Brain pericyte (primary cell): ENCODE results near the gene PREX1.
A peak's percentile ranks its signal among the peaks of the same experiment; 100 is the strongest.

Experiments used
- DNase-seq: peaks from one replicate; pipeline ENCODE4 v3.0.0-alpha.2; 2012; ENCODE audit warnings: low read depth, low spot score

Gene PREX1

DNA sequence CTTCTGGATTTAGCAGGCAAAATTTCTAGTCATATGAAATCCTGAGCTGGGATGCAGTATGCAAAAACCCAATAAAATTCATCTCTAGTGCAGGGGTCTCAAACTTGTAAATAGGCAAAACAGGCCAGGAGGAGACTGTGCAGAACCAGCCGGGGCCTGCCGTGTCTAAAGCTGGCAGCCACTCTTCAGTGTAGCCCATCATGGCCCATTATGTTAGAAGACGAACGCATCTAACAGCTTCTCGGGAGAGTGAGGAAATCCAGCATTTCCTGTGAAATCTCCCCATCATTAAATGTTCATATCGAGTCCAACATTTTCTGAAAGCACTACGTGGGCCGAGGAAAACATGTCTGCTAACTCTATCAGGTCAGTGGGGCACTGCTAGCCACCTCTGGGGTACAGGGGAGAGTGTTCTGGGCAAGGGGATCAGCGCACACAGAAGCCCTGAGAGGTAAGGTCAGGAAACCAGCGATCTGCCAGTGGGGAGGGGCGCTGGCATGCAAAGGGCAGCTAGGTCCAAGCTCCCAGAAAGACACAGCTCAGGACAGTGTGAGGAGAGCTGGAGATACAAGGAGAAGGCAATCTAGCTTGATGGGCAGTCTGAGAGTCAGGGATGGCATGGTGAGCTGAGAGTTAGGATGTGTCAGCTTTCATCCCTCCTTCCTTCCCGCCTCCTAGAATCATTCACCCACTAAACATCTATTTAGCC, 144.2 kb downstream of the PREX1 start:
- DNase-seq, result no peak

DNA sequence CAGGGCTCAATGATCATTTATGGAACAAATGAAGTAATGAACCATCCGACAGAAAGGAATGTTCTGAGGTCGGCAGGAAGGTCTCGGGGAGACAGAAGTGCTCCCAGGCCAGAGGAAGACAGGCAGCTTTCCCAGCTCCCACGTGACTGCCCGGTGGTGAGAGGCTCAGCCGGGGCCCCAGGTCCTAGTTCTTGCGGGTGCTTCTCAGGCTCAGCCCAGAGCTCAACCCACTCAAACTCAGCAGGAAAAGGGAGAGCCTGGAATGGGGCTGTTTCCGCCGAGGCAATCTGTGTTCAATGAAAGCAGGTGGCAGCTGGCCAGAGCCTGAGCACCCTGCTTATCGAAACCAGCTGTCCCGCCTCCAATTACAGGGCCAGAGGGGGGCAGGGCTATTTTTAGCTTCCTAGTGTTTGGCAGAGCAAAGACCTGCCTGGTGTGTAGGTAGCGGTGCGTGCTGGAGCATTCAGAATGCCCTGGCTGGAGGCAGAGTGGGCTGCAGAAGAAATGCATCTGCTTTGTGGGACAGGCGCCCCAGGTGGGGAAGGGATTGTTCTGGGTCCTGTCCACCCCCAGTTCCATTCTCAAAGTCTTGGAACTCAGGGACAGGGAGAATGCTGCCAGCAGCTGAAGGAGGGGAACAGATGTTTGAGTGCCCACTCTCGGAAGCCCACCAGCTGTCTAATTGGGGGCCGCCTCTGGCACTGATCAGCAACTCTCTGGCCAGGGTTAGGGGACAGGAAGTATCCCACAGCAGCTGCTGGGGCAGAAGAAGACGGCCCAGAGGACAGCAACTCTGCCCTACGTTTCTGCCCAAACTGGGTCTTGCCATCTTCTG, 145.1 kb downstream of the PREX1 start:
- peak; percentile 92 for DNase-seq

DNA sequence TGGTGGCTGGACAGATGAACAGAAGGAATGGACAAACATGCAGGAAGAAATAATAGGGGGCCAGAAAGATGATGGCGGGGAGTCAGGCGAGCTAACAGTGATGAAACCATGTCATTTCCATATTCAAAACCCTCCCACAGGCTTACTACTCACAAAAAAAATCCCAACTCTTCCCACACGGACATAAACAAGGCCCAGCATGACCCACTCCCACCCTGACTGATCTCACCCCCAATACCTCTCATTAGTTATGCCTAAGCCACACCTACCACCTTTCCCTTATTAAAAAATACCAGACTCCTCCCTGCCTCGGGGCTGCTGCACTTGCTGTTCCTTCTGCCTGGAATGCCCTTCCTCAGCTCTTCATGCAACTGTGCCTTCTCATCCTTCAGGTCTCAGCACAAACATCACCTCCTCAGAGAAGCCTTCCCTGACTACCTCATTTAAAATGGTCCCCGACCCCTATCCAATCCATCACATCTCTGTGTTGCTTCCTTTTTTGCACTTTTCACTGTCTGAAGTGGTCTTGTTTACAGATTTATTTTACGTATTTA, 145.8 kb downstream of the PREX1 start:
- DNase-seq, result no peak

DNA sequence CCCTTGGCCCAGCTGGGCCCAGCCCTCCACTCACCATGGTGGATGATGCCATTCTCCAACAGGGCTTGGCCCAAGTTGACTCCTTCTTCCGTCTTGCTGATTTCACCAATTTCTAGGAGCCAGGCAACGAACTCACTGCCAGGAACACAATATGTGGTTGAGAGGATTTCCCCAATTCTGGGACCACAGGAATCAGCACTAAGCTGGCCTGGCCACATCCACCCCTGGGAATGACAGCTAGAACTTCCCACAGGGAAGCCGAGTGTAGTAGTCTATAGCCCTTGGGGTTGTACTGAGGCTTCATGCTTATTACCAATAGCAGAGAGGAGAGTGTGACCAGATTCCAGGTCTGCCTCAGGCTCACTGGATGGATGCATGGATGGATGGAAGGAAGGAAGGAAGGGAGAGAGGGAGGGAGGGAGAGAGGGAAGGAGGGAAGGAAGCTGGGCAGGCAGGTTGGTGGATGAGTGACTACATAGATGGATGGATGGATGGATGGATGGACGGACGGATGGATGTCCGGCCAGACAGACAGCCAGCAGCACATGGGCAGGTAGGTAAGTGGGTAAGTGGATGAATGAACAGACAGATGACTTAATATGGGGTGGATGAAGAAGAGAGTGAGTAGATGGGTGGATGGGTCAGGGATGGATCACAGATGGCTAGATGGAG, 146.5 kb downstream of the PREX1 start:
- DNase-seq, result no peak

DNA sequence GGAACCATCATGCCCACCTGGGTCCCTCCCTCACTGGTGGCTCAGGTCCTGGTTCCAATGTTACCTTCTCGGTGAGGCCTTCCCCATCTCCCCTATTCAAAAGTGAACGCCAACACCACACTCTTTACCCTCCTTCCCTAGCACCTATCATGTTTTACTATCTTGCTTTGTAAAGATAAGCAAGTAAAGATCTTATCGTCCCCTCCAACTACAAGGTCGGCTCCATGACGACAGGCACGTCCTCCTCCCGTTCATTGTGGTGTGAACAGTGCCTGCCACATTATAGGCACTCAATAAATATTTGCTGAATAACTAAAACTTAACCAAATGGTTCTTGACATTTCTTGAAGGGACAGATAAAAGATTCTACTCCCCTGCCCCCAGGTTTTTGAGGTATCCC, 147.1 kb downstream of the PREX1 start:
- no peak for DNase-seq

DNA sequence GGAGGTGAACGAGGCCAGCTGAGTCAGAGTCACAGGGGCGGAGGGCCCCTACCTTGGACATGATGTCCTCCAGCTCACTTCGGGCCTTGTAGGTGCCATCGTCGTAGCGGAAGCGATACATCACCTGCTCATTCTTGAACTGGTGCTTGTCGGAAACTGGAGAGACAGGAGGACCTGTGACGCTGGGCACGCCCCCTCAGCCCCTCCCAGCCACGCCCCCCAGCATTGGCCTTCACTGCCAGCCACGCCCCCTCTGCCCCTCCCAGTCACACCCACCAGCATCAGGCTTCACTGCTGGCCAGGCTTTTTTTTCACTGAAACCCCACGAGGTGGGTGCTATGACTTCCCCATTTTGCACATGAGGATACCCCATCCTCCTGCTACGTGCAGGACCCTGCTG, 148.2 kb downstream of the PREX1 start:
- DNase-seq, result no peak

DNA sequence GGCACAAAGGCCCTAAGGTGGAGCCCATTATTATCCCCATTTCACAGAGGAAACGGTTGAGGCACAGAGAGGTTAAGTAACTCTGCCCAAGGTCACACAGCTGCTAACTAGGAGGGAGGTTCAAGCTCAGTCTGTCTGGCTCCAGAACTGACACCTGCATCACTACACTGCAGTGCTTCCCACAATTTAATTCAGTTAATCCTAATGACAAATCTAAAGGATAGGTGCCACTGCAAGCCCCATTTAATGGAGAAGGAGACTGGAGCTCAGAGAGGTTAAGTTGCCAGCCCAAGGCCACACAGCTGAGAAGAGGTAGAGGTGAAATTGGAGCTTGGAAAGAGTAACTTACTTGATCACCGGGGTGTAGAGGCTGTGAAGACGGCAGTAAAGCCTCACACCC, 148.8 kb downstream of the PREX1 start:
- no peak for DNase-seq

DNA sequence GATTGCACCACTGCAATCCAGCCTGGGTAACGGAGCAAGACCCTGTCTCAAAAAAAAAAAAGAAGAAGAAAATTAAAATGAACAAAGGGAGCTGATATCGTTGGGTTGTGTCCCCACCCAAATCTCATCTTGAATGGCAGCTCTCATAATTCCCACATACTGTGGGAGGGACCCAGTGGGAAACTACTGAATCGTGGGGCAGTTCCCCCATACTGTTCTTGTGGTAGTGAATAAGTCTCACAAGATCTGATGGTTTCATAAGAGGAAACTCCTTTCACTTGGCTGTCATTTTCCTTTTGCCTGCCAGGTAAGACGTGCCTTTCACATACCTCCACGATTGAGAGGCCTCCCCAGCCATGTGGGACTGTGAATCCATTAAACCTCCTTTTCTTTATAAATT, 149.4 kb downstream of the PREX1 start:
- DNase-seq, result no peak

DNA sequence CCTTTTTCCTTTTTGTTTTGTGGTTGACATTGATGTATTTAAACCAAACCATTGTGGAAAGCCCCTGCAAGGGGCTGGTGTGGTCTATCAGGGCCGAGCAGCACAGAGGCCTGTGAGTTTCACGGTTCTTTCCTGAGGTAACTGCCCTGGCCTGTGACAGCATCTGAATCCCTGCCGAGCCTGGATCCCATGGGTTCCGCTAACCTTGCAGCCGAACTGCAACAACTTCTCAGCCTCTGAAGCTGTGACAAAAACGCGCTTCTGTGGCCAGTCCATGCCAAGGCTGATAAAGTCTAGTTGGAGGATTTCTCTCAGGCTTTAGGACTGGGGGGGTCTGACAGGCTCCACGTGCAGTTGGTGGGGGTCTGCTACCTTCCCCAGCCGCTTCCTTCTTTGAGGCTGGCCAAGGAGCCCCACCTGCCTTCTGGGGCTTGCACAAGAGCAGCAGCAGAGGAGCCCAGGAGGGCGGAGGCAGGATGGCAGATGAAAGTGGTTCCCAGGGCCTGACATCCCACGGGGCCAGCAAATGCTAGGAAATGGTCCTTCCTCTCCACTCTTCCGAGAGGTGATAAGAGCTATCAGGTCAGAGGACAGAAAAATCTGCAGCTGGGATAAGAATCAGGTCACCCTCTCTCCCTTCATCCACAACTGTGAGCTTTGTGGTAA, 150.9 kb downstream of the PREX1 start:
- no peak for DNase-seq

DNA sequence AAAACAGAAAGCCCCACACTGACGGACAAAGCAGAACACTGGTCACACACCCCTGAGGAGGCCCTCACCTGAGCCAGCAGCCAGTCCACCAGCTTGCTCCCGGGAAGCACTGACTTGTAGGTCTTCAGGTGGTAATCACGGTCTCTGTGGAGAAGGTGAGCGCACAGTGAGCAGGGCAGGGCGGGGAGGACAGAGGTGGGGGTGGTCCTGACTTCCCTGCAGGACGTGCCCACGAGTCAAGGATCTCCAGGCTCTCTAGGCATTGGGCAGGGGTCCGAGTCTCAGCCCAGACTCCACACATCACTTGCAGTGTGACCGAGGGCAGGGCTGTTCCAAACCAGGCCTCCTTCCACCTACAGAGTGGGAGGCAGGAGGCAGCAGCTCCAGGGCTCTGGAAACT, 151.7 kb downstream of the PREX1 start:
- no peak for DNase-seq

DNA sequence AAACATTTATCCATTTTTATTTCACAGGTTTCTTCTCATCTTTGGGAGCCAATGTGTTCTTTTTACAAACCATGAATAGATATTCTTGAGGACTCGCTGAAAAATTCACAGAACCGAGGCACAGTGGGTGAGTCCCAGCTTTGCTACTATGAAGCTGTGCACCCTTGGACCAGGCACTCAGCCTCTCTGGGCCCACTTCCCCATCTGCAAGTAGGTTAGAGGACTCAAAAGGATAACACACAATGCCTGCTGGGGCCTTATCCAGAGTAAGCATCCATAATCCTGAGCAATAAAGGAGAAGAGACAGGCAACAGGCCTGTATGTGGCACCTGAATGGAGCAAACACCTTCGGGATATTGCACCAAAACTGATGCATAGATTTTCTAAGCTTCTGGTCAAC, 153.3 kb downstream of the PREX1 start:
- no peak for DNase-seq

DNA sequence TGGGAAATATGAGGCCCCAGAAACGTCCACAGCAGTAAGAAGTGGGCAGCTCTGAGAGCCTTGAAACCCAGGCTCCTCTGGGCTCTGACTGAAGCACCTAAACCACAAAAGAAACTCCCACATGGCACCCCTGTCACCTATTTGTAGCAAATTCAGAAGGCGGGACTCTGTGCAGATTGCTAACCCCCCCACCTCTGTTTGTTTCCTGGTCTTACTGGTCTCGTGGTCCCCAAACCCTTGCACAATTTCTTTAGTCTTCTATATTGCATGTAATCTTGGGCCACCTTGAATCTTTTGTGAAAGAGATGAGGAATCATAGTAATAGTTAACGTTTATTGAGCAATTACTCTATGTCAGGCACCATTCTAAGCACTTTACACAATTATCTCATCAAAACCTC, 154.3 kb downstream of the PREX1 start:
- no peak for DNase-seq

DNA sequence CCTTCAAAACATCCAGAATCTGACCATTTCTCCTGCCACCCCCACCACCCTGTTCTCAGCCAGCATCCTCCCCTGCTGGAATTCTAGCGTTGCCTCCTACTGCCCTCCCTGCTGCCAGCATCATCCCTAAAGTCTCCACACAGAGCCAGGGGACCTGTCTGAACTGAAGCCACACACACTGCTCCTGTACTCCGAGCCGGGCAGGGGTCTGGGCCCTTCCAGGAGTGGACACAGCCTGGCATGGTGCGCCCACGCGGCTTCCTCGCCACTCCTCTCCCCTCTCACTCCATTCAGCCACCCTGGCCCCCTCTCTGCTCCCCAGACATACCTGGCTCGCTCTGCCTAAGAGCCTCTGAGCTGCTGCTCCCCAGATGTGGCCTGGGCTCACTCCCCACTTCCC, 155.5 kb downstream of the PREX1 start:
- no peak for DNase-seq

DNA sequence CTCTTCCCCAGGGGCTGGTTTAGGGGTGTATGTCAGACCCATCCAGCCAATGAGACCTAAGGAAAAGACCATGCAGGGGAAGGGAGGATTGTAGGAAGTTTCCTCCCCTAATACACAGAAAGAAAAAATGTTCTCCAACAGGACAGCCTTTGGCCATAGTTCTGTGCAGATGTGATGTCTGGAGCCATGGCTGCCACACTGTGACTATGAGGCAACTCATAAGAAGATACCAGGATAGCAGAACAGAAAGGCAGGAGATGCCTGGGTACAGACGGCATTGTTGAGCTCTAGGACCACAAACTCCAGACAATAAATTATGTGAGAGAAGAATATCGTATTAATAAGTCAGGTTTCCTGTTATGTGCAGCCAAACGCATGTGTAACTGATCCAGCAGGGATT, 156.7 kb downstream of the PREX1 start:
- no peak for DNase-seq

DNA sequence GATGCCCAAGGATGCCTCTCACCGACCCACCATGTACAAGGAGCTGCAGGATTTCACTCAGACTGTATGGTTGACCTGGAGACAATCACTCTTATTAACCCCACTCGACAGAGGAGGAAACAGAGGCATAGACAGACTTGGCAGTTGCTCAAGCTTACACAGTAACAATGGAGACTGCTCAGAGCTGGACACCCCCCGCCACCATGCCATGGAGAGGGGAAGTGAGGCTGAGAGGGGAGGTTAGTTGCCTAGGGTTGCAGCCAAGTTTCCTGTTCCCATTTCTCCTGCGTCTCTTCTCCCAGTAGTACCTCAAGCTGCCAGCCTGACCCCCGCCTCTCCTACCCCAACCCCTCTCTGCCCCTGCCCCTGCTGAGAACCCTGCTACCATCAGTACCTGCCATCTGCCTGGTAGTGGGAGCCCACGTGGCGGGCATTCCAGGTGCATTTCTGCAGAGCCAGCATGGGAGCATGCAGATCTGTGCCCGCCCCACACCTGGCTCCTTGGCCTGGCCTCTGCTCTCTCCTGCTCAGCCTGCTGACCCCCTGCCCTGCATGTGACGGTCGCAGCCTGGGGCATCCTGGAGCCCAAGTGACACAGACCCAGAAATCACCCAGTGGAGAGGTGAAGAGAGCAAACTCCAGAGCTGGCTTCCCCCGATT, 157.7 kb downstream of the PREX1 start:
- DNase-seq, result no peak

DNA sequence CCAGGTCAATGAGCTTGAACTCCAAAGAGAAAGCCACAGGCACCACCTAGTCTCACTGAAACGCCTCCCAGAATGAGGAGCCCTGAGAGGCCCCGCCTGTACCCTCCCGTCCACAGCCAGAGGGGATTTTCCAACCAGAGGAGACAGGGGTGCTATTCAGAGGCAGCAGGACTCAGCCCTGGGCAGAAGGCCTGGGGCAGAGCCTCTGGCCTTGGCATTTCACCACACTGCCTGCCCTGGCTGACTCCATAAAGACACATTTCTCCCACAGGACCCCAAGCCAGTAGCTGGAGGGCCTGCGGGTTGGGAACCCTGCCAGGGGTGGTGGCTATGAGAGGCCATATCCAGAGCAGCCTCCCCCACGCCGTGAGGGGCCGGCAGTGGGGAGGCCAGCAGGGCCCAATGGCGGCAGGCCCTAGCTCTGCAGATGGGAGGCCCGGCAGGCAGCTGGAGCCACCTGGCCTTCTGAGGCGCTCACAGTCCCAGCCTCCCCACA, 159.3 kb downstream of the PREX1 start:
- peak; percentile 42 for DNase-seq

DNA sequence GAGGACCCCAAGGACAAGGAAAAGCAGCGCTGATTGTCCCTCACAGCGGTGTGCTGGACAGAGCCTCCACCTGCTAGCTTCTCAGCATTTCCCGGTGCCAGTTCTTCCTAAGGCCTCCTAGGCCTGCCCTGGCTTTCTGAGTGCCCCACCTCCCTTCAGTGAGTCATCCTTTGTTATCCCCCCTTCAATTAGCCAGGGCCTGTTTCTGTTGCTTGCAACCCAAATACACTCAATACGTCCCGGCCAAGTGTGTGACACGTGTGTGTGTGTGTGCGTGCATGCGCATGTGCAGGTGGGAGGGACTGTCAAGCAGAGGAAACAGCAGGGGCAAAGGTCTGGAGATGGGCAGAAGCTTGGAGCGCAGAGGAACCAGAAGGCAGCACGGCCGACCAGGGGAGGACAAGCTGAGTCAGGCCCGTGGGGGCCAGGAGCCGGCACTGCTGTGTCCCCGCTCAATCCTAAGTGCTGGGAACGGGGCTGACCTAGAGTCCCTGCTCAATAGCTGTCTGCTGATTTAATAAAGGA, 159.8 kb downstream of the PREX1 start:
- no peak for DNase-seq

DNA sequence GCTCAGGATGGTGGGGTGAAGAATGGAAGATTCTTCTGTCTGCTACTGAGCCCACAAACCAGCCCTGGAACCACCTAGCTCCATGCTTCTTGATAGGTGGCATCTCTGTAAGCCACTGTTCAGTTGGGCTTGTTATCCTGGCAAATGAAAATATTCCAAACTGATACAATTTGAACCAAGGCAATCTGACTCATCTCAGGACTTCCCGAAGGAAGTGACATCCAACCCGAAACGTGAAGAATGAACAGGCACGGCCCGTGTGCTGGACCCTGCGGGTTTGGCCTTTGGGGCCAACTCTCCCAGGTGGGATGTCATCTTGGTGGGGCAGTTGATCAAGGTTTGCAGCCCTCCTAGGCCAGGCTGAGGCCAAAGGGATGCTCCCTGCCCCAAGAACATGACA, 160.3 kb downstream of the PREX1 start:
- DNase-seq, result no peak

DNA sequence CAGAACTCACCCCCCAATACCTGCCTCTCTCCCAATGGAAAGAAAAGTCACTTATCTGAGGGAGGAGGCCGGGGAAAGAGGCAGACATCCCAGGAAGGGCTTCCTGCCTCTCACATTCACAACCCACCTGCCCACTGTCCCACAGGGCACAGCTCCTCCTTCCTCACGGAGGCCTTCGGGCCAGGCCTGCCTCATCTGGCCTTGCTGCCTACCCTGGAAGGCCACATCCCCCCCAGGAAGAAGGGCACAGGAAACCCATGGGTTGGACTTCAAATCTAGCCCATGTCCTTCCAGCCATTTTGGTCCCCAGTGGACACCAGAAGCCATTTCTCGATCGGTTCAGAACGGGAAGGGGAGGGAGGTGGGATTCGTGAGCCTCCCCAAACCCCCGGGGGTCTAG, 162.0 kb downstream of the PREX1 start:
- no peak for DNase-seq

DNA sequence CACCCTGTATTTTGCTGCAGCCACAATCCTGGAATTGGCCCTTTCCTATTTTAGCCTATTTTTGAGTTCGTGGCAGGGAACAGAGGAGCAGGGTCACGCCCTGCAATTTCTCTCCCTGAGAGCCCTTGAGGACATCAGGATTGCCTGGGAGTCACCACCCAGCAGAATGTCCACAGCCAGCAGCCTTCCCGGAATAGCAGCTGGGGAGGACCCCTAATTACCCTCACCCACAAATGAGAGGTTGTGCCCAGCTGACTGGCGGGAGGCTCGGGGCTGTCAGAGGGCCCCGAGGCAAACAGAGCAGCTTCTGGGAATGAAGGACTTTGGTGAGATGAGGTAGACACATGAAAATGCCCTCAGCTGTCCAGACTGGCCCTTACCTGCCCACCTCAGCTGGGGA, 165.1 kb downstream of the PREX1 start:
- no peak for DNase-seq
